Neural progenitor cell (in vitro differentiated cells): ENCODE data around the gene GSG1L. TPM values are rescaled to one million over a fixed set of nuclear protein-coding genes. Genes with fewer than 3 reads are reported as not detected.

ENCODE experiments used
- DNase-seq: peaks from one replicate; pipeline ENCODE4 v3.0.0-alpha.2; 2016; ENCODE audit warnings: low spot score
- H2AFZ ChIP-seq: fragments of 200-600 bp; sonication (generic); replicated peaks from 2 replicates; pipeline ENCODE4 v1.6.1; 2016; ENCODE audit warnings: antibody characterized with exemption
- H3F3A ChIP-seq: fragments of 200-600 bp; sonication (generic); 2 replicates; pipeline ENCODE4 v1.6.1; 2016; ENCODE audit warnings: antibody characterized with exemption, low read depth
- H3K27ac ChIP-seq: fragments of 200-600 bp; sonication (generic); 2 replicates; pipeline ENCODE4 v1.5.1; 2016; ENCODE audit warnings: mild to moderate bottlenecking
- H3K27me3 ChIP-seq: fragments of 200-600 bp; sonication (generic); 2 replicates; pipeline ENCODE4 v1.6.1; 2016; ENCODE audit warnings: mild to moderate bottlenecking, moderate library complexity
- H3K36me3 ChIP-seq: fragments of 200-600 bp; sonication (generic); 2 replicates; pipeline ENCODE4 v1.5.1; 2016
- H3K4me1 ChIP-seq: fragments of 200-600 bp; sonication (generic); 2 replicates; pipeline ENCODE4 v1.6.1; 2016; ENCODE audit warnings: mixed run types
- H3K4me2 ChIP-seq: fragments of 200-600 bp; sonication (generic); 2 replicates; pipeline ENCODE4 v1.6.1; 2016
- H3K4me3 ChIP-seq: fragments of 200-600 bp; sonication (generic); 2 replicates; pipeline ENCODE4 v1.5.1; 2016
- H3K79me2 ChIP-seq: fragments of 200-600 bp; sonication (generic); 2 replicates; pipeline ENCODE4 v1.6.1; 2016; ENCODE audit warnings: low read depth
- H3K9ac ChIP-seq: fragments of 200-600 bp; sonication (generic); 2 replicates; pipeline ENCODE4 v1.6.1; 2016
- H3K9me3 ChIP-seq: fragments of 200-600 bp; sonication (generic); 2 replicates; pipeline ENCODE4 v1.5.1; 2016; ENCODE audit warnings: low read depth
- H4K20me1 ChIP-seq: fragments of 200-600 bp; sonication (generic); 2 replicates; pipeline ENCODE4 v1.6.1; 2016; ENCODE audit warnings: low read depth
- H3K27ac Mint-ChIP-seq: 3 replicates; pipeline ENCODE4 v1.8.0; 2021; ENCODE audit warnings: mixed read lengths
- H3K27me3 Mint-ChIP-seq: 2 replicates; pipeline ENCODE4 v1.8.0; 2022; ENCODE audit warnings: low read depth, mild to moderate bottlenecking, inconsistent platforms, moderate library complexity, mixed read lengths; ENCODE audit not compliant: insufficient read depth
- H3K36me3 Mint-ChIP-seq: 3 replicates; pipeline ENCODE4 v1.8.0; 2021; ENCODE audit warnings: mixed read lengths
- H3K4me1 Mint-ChIP-seq: 3 replicates; pipeline ENCODE4 v1.8.0; 2021; ENCODE audit warnings: mixed read lengths
- H3K4me3 Mint-ChIP-seq: 3 replicates; pipeline ENCODE4 v1.8.0; 2021; ENCODE audit warnings: mild to moderate bottlenecking, moderate library complexity, mixed read lengths
- H3K9me3 Mint-ChIP-seq: 3 replicates; pipeline ENCODE4 v1.8.0; 2020; ENCODE audit warnings: mixed read lengths
- CTCF ChIP-seq: fragments of 200-600 bp; sonication (generic); IDR thresholded peaks from 2 replicates; pipeline ENCODE4 v1.5.1; 2017; ENCODE audit warnings: antibody characterized with exemption, mild to moderate bottlenecking
- EZH2 ChIP-seq: fragments of 200-600 bp; sonication (generic); IDR thresholded peaks from 2 replicates; pipeline ENCODE4 v1.6.1; 2017; ENCODE audit warnings: antibody characterized with exemption, mild to moderate bottlenecking, moderate library complexity
- EZH2phosphoT487 ChIP-seq: fragments of 200-600 bp; sonication (generic); IDR thresholded peaks from 2 replicates; pipeline ENCODE4 v1.6.1; 2017; ENCODE audit warnings: antibody characterized with exemption
- total RNA-seq: library from RNA; depleted of rRNA; stranded (reverse); fragments of >200 nt; gene quantifications from 2 replicates; pipeline ENCODE4 v1.2.3, GENCODE V29; 2015; ENCODE audit warnings: low replicate concordance

The GSG1L gene
- total RNA-seq, 1 donor from 2014 or later, result not detected

GRCh38 chr16:28098171-28098958 is 34.9 kb upstream of the GSG1L start:
- Histone ChIP-seq H3K27me3 (no peaks in the 10 kb centered on the region), H3K36me3 (no peaks in the 10 kb centered on the region), H2AFZ (no peak overlapping the region), H3K27ac (no peak overlapping the region), H3K79me2 (no peaks in the 10 kb centered on the region), H3K4me3 (no peak overlapping the region), H3K9ac (no peak overlapping the region), H3F3A (peaks cover 7% of the 10 kb centered on the region), H3K4me1 (peaks cover 5% of the 10 kb centered on the region), H3K9me3 (no peaks in the 10 kb centered on the region), H3K4me2 (no peak overlapping the region), H4K20me1 (peaks cover 4% of the 10 kb centered on the region)
- TF ChIP-seq EZH2 (no peak), EZH2phosphoT487 (no peak), CTCF (no peak)
- Mint-ChIP-seq H3K27ac (no peak overlapping the region), H3K4me1 (no peaks in the 10 kb centered on the region), H3K4me3 (no peak overlapping the region), H3K27me3 (no peaks in the 10 kb centered on the region), H3K36me3 (peaks cover 18% of the 10 kb centered on the region), H3K9me3 (no peaks in the 10 kb centered on the region)
- no peak for DNase-seq

GRCh38 chr16:28096983-28097899 is 33.7 kb upstream of the GSG1L start:
- no peaks in the 10 kb centered on the region for H3K9me3 Mint-ChIP-seq

GRCh38 chr16:28093385-28093725 is 29.8 kb upstream of the GSG1L start:
- no peaks in the 10 kb centered on the region for H3K27me3 Mint-ChIP-seq

More at GRCh38 chr16:28096983-28097899, 33.7 kb upstream of the GSG1L start:
- Histone ChIP-seq H3K27me3 (no peaks in the 10 kb centered on the region), H3K79me2 (no peaks in the 10 kb centered on the region), H3K4me3 (no peak overlapping the region), H3K4me1 (peaks cover 12% of the 10 kb centered on the region), H3K27ac (no peak overlapping the region), H4K20me1 (peaks cover 9% of the 10 kb centered on the region), H3K4me2 (no peak overlapping the region), H3K9me3 (no peaks in the 10 kb centered on the region), H2AFZ (no peak overlapping the region), H3F3A (peaks cover 7% of the 10 kb centered on the region), H3K9ac (no peak overlapping the region), H3K36me3 (no peaks in the 10 kb centered on the region)
- TF ChIP-seq EZH2phosphoT487, result no peak
- no peak for TF ChIP-seq CTCF
- TF ChIP-seq EZH2, result no peak
- Mint-ChIP-seq H3K36me3 (peaks cover 15% of the 10 kb centered on the region), H3K4me1 (peaks cover 4% of the 10 kb centered on the region), H3K4me3 (no peak overlapping the region), H3K27me3 (no peaks in the 10 kb centered on the region), H3K27ac (peak overlapping the region; percentile 57)
- no peak for DNase-seq

More at GRCh38 chr16:28093385-28093725, 29.8 kb upstream of the GSG1L start:
- H3K27ac ChIP-seq, result peak overlapping the region; percentile 48
- peak overlapping the region; percentile 46 for H3K4me2 ChIP-seq
- H3K79me2 ChIP-seq, result no peaks in the 10 kb centered on the region
- TF ChIP-seq CTCF (no peak), EZH2phosphoT487 (no peak), EZH2 (no peak)
- H3K36me3 ChIP-seq, result no peaks in the 10 kb centered on the region
- no peak overlapping the region for H2AFZ ChIP-seq
- Mint-ChIP-seq H3K27ac (no peak overlapping the region), H3K36me3 (peaks cover 5% of the 10 kb centered on the region), H3K9me3 (no peaks in the 10 kb centered on the region), H3K4me1 (peaks cover 4% of the 10 kb centered on the region), H3K4me3 (no peak overlapping the region)
- peaks cover 22% of the 10 kb centered on the region for H3F3A ChIP-seq
- H3K4me1 ChIP-seq, result peaks cover 12% of the 10 kb centered on the region
- H4K20me1 ChIP-seq, result peaks cover 9% of the 10 kb centered on the region
- no peak for DNase-seq
- H3K9me3 ChIP-seq, result no peaks in the 10 kb centered on the region
- no peak overlapping the region for H3K4me3 ChIP-seq
- no peak overlapping the region for H3K9ac ChIP-seq
- no peaks in the 10 kb centered on the region for H3K27me3 ChIP-seq
